Measurements from ENCODE around the gene TECR.
"Not testable (repeated sequence)": the region's sequence is repeated elsewhere in the genome, so short reads cannot be mapped to it uniquely, and the experiment has no call there.

TECR gene

DNA sequence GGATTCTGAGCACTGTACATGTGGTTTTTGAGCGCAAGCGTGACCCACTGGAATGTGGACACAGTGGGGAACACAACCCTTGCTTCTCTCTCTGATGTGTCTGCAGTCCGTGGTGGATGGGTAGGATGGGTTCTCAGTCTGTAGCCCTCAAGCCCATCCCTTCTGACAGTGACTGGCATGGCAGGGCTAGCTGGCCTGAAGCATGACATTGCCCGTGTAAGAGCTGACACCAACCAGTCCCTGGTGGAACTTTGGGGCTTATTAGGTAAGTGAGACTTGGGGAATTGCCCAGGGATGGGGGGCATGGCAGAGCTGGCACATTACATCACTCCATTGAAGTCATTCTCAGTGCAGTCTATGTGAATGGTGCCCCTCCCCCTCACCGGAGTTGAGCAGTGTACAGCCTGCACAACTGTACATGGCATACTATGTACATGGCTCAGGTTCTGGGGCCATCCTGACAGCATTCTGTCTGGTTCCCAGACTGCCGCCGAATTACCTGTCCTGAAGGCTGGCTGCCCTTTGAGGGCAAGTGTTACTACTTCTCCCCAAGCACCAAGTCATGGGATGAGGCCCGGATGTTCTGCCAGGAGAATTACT lies 70.3 kb downstream of the TECR start:
- DNase-seq, result no peak

GRCh38 chr19:14603990-14604387 lies 74.6 kb downstream of the TECR start:
- no peak for DNase-seq

DNA sequence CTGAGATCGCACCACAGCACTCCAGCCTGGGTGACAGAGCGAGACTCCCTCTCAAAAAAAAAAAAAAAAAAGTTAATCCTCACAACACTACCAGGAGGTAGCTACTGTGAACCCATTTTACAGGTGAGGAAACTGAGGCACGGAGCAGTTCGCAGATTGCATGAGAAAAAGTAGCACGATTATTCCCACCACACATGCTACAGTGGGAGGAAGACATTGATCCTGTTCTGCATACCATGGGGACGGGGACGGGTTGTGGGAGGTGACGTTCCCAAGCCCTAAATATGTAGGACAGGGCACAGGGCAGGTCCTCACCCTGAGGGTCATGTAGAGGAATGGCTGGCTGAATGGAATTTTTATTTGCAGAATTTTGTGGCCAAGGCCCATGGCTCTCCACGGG lies 77.2 kb downstream of the TECR start:
- DNase-seq, result no peak

DNA sequence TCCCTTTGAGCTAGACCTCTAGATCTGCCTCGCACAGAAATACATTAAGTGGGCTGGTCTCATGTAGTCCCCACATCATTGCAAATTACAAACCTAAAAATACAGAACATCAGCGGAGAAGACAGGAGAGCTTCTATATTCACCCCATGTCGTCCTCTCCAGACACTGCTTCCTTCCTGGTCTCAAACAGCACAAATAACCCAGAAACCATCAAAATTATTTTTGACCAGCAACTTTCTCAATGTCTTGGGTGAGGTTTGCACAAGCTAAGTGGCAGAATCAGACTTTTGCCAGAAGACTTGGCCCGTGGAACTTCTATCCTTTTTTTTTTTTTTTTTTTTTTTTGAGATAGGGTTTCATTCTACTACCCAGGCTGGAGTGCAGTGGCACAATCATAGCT lies 81.7 kb downstream of the TECR start:
- no peak for DNase-seq

DNA sequence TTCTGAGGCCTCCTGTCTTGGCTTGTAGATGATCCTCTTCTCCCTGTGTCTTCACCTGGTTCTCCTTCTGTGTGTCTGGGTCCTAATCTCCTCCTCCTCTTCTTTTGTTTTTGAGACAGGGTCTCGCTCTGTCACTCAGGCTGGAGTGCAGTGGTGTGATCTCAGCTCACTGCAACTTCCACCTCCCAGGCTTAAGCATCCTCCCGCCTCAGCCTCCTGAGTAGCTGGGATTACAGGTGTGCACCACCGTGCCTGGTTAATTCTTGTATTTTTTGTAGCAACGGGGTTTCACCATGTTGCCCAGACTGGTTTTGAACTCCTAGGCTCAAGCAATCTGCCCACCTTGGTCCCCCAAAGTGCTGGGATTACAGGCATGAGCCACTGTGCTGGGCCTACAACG lies 82.8 kb downstream of the TECR start:
- not testable (repeated sequence) for DNase-seq

- no peak for DNase-seq
These were observed 83.3 kb downstream of the TECR start for GRCh38 chr19:14612657-14613056.

- not testable (repeated sequence) for DNase-seq
These were observed 84.2 kb downstream of the TECR start for GRCh38 chr19:14613399-14614098.

DNA sequence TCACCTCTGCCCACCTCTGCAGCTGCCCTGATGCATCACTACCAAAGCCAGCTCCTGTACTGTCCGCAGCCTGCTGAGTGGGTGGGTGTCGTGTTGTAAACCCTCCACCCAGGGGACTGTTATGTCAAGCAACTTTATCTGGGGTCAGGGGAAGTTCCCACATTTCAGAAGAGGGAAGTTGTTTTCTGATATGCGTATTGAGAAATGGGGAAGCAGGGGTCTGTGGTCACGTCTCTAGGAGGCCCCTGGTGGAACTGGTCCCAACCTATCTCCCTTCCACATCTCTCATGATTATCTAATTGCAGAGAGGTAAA lies 84.7 kb downstream of the TECR start:
- DNase-seq, result no peak

Data from activated T-cell treated with anti-CD3 and anti-CD28 coated beads, Interleukin-2, amount 50 U/mL, for 48 hours (primary cell).